Spleen (tissue), 11 donors: Measurements from ENCODE around the gene CORIN. TPM values are rescaled to one million over a fixed set of nuclear protein-coding genes. Genes with fewer than 3 reads are reported as not detected.

Source experiments
- DNase-seq: peaks from one replicate; pipeline ENCODE4 v3.0.0-alpha.2; 2020
- H3K27ac ChIP-seq, 8 donors: fragments of 200-600 bp; sonication (generic) in 7 of 8; 1 replicate in 4 of 8; 2 replicates in 4 of 8; pipeline versions ENCODE4 v1.5.0 to v1.8.0; 2016 to 2021; ENCODE audit warnings: inconsistent platforms in 4 of 8, mild to moderate bottlenecking in 4 of 8, moderate library complexity in 1 of 8
- H3K27me3 ChIP-seq, 7 donors: fragments of 200-600 bp; sonication (generic) in 6 of 7; replicated peaks in 1 of 7; 1 replicate in 4 of 7; 2 replicates in 3 of 7; pipeline versions ENCODE4 v1.5.0 to v1.8.0; 2016 to 2021; ENCODE audit warnings: inconsistent platforms in 3 of 7, mild to moderate bottlenecking in 1 of 7
- H3K36me3 ChIP-seq, 6 donors: fragments of 200-600 bp; sonication (generic) in 5 of 6; 1 replicate in 4 of 6; 2 replicates in 2 of 6; pipeline versions ENCODE4 v1.5.0 to v1.8.0; 2016 to 2021; ENCODE audit warnings: inconsistent platforms in 2 of 6
- H3K4me1 ChIP-seq, 6 donors: fragments of 200-600 bp; sonication (generic) in 5 of 6; 1 replicate in 3 of 6; 2 replicates in 3 of 6; pipeline versions ENCODE4 v1.5.0 to v1.8.0; 2016 to 2021; ENCODE audit warnings: inconsistent platforms in 3 of 6
- H3K4me3 ChIP-seq, 8 donors: fragments of 200-600 bp; sonication (generic) in 7 of 8; 1 replicate in 4 of 8; 2 replicates in 4 of 8; pipeline versions ENCODE4 v1.5.0 to v1.8.0; 2016 to 2021; ENCODE audit warnings: inconsistent platforms in 4 of 8, mild to moderate bottlenecking in 4 of 8, moderate library complexity in 2 of 8
- H3K9me3 ChIP-seq, 8 donors: fragments of 200-600 bp; sonication (generic) in 7 of 8; 1 replicate in 4 of 8; 2 replicates in 4 of 8; pipeline versions ENCODE4 v1.5.0 to v1.8.0; 2016 to 2021; ENCODE audit warnings: inconsistent platforms in 4 of 8
- CTCF ChIP-seq, 11 experiments: fragments of 200-600 bp in 7 of 11; fragments of 450-650 bp in 4 of 11; sonication (generic) in 4 of 11; IDR thresholded peaks in 8 of 11; conservative IDR thresholded peaks in 3 of 11; 1 replicate in 7 of 11; 2 replicates in 4 of 11; pipeline versions ENCODE4 v1.4.0 to v1.8.0; 2016 to 2021; ENCODE audit warnings: antibody characterized with exemption in 11 of 11, inconsistent platforms in 4 of 11, mild to moderate bottlenecking in 1 of 11
- POLR2A ChIP-seq, 3 donors: fragments of 450-650 bp; IDR thresholded peaks; one replicate each; pipeline ENCODE4 v1.5.1; 2017; ENCODE audit warnings: antibody characterized with exemption in 3 of 3, mild to moderate bottlenecking in 1 of 3
- POLR2AphosphoS5 ChIP-seq, 3 donors: sonication (generic); formaldehyde crosslinking; IDR thresholded peaks; one replicate each; pipeline ENCODE4 v1.5.1; 2017; ENCODE audit warnings: antibody characterized with exemption in 3 of 3
- WGBS, 5 donors: extraction: QIAGEN DNeasy Blood & Tissue Kit in 3 of 5; methylation state at CpG; one replicate each; pipeline versions ENCODE4 v1.1.5 to v1.1.7; 2013 to 2018; 5-methylcytosine and 5-hydroxymethylcytosine counted together
- intact Hi-C: fragments of 100-400 bp; cut with DNase I; formaldehyde crosslinking; loops from one replicate; pipeline ENCODE4 v1.15.0; 2023; ENCODE audit warnings: low total_unique reads
- polyA plus RNA-seq, 3 donors: library from polyadenylated mRNA; stranded (reverse); fragments of 200-250 nt; gene quantifications; one replicate each; pipeline ENCODE4 v1.2.1, GENCODE V29; 2013
- total RNA-seq, 7 donors: library from RNA; depleted of rRNA in 3 of 7; stranded (reverse); fragments of >200 nt in 3 of 7; fragmentation: NEBNext Ultra II Directional in 4 of 7; extraction: Animal tissue kit (Norgen Biotek cat#: 25700) in 4 of 7; gene quantifications; one replicate each; pipeline versions ENCODE4 v1.1.0 to v1.2.1, GENCODE V29; 2016 to 2021
- donor health status: healthy with polysubstance abuse.
- donor health status: DM: no; HTN: no; CAD: no; lungs with moderate emphysema.
- donor health status: DM: no; HTN: no; CAD: no.
- donor health status: Bipolar disorder and iron deficiency.
- donor health status: healthy.
- donor health status: DM: no; HTN: no; CAD: no.
- donor health status: DM: yes; HTN: yes; CAD: no.

CORIN gene
- total and polyA plus RNA-seq, 10 donors = 0.23 to 12.3 (median 0.85) TPM

- no peak for DNase-seq
- Histone ChIP-seq H3K36me3 (no peaks in the 10 kb centered on the region), H3K27ac (no peak overlapping the region), H3K9me3 (no peaks in the 10 kb centered on the region), H3K27me3 (no peaks in the 10 kb centered on the region), H3K4me1 (no peaks in the 10 kb centered on the region), H3K4me3 (no peak overlapping the region)
- TF ChIP-seq POLR2A (IDR thresholded peaks at IDR 0.05) = no peak
- no peak for TF ChIP-seq CTCF (IDR thresholded peaks at IDR 0.05 in 8 of 11, conservative IDR thresholded peaks at IDR 0.05 in 3 of 11)
- TF ChIP-seq POLR2AphosphoS5 (IDR thresholded peaks at IDR 0.05) = no peak
- WGBS, 5 donors = 85 to 98% (median 93%) methylated on average over 2 of the region's 2 CpGs
- intact Hi-C loops = no loop called here
Observed at GRCh38 chr4:47619691-47620090, 218.2 kb downstream of the CORIN start.

GRCh38 chr4:47617607-47618006 is 220.3 kb downstream of the CORIN start:
- DNase-seq = no peak
- no peaks in the 10 kb centered on the region for H3K4me1 ChIP-seq
- no peaks in the 10 kb centered on the region for H3K9me3 ChIP-seq
- intact Hi-C loops = no loop called here
- no peak overlapping the region for H3K4me3 ChIP-seq
- no peak overlapping the region for H3K27ac ChIP-seq
- H3K36me3 ChIP-seq = no peaks in the 10 kb centered on the region
- no peaks in the 10 kb centered on the region for H3K27me3 ChIP-seq
- TF ChIP-seq POLR2A (IDR thresholded peaks at IDR 0.05) = no peak
- no peak for TF ChIP-seq POLR2AphosphoS5 (IDR thresholded peaks at IDR 0.05)
- TF ChIP-seq CTCF (IDR thresholded peaks at IDR 0.05 in 8 of 11, conservative IDR thresholded peaks at IDR 0.05 in 3 of 11) = no peak

- H3K36me3 ChIP-seq = no peaks in the 10 kb centered on the region
- 77 to 92% (median 83%) methylated on average over 4 of the region's 4 CpGs for WGBS, 5 donors
- no peaks in the 10 kb centered on the region for H3K27me3 ChIP-seq
- H3K27ac ChIP-seq = no peak overlapping the region
- no peak for DNase-seq
- no peaks in the 10 kb centered on the region for H3K4me1 ChIP-seq
- H3K4me3 ChIP-seq = no peak overlapping the region
- TF ChIP-seq POLR2A (IDR thresholded peaks at IDR 0.05) (no peak), POLR2AphosphoS5 (IDR thresholded peaks at IDR 0.05) (no peak), CTCF (IDR thresholded peaks at IDR 0.05 in 8 of 11, conservative IDR thresholded peaks at IDR 0.05 in 3 of 11) (no peak)
- intact Hi-C loops = no loop called here
- H3K9me3 ChIP-seq = no peaks in the 10 kb centered on the region
Observed at GRCh38 chr4:47615385-47615784, 222.5 kb downstream of the CORIN start.

GRCh38 chr4:47612116-47613023 is 225.5 kb downstream of the CORIN start:
- no peaks in the 10 kb centered on the region for H3K4me1 ChIP-seq
- no peaks in the 10 kb centered on the region for H3K36me3 ChIP-seq
- intact Hi-C loops = no loop called here
- no peak overlapping the region for H3K4me3 ChIP-seq
- no peaks in the 10 kb centered on the region for H3K9me3 ChIP-seq
- no peak for DNase-seq
- no peak for TF ChIP-seq CTCF (IDR thresholded peaks at IDR 0.05 in 8 of 11, conservative IDR thresholded peaks at IDR 0.05 in 3 of 11)
- H3K27me3 ChIP-seq = no peaks in the 10 kb centered on the region
- 55 to 87% (median 76%) methylated on average over 4 of the region's 4 CpGs for WGBS, 5 donors
- no peak overlapping the region for H3K27ac ChIP-seq
